SK-N-SH (cell line): Measurements from ENCODE around the gene TMX2.

Experiments used
- FOXJ3 ChIP-seq: sonication (generic); formaldehyde crosslinking; IDR thresholded peaks from 2 replicates; pipeline ENCODE4 v1.5.1; 2020; ENCODE audit warnings: mild to moderate bottlenecking, missing genetic modification reagents
- GABPA ChIP-seq: IDR thresholded peaks from 2 replicates; pipeline ENCODE4 v1.4.0; 2012; ENCODE audit warnings: low read depth, mild to moderate bottlenecking
- JUND ChIP-seq: IDR thresholded peaks from 2 replicates; pipeline ENCODE4 v1.4.0; 2012
- POLR2AphosphoS5 ChIP-seq: IDR thresholded peaks from 2 replicates; pipeline ENCODE4 v1.6.1; 2012; ENCODE audit warnings: low read depth, low read length
- TF ChIP-seq, protein P1 (sequence below): fragments of 200-600 bp; sonication (generic); IDR thresholded peaks from 2 replicates; pipeline ENCODE4 v1.6.1; 2017; ENCODE audit warnings: antibody characterized with exemption, mild to moderate bottlenecking, moderate library complexity
- TF ChIP-seq, protein P2 (sequence below): IDR thresholded peaks from 2 replicates; pipeline ENCODE4 v1.6.1; 2012; ENCODE audit warnings: mild to moderate bottlenecking, low read depth, low read length, moderate library complexity

DNA sequence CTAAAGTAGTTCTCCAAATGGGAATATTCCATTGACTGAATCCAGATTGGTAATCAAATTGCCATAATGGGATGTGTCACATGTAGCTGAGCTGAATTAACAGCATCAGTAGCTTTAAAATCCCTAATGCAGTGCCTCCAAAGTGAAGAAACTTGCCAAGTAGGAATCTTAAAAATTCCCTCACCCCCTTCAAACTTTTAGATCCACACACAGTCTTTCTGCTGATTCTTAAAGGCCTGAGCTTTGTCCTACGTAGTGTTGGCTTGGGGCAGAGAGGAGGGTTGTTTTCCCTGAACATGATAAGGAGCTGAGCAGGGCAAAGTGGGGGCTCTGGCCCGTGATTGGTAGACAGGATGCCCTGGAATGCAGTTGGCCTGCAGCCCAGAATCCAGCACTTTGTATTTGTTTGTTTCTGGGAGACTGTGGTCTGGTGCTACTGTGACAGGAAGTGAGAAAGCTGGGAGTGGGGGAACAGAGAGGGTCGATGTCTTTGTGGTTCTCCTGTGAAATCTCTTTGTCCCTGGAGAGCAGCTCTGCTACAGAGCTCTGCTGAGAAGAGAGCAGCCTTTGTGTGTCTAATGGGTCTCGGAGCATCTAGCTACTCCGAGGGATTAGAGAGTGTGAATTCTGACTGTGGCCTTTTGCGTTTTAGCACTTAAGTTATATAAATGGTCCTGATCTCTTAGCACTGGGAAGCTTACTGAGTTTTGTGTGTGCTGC, 66.1 kb downstream of the TMX2 start:
- TF ChIP-seq, protein P1, sequence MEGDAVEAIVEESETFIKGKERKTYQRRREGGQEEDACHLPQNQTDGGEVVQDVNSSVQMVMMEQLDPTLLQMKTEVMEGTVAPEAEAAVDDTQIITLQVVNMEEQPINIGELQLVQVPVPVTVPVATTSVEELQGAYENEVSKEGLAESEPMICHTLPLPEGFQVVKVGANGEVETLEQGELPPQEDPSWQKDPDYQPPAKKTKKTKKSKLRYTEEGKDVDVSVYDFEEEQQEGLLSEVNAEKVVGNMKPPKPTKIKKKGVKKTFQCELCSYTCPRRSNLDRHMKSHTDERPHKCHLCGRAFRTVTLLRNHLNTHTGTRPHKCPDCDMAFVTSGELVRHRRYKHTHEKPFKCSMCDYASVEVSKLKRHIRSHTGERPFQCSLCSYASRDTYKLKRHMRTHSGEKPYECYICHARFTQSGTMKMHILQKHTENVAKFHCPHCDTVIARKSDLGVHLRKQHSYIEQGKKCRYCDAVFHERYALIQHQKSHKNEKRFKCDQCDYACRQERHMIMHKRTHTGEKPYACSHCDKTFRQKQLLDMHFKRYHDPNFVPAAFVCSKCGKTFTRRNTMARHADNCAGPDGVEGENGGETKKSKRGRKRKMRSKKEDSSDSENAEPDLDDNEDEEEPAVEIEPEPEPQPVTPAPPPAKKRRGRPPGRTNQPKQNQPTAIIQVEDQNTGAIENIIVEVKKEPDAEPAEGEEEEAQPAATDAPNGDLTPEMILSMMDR, result no peak
- TF ChIP-seq, protein P2, sequence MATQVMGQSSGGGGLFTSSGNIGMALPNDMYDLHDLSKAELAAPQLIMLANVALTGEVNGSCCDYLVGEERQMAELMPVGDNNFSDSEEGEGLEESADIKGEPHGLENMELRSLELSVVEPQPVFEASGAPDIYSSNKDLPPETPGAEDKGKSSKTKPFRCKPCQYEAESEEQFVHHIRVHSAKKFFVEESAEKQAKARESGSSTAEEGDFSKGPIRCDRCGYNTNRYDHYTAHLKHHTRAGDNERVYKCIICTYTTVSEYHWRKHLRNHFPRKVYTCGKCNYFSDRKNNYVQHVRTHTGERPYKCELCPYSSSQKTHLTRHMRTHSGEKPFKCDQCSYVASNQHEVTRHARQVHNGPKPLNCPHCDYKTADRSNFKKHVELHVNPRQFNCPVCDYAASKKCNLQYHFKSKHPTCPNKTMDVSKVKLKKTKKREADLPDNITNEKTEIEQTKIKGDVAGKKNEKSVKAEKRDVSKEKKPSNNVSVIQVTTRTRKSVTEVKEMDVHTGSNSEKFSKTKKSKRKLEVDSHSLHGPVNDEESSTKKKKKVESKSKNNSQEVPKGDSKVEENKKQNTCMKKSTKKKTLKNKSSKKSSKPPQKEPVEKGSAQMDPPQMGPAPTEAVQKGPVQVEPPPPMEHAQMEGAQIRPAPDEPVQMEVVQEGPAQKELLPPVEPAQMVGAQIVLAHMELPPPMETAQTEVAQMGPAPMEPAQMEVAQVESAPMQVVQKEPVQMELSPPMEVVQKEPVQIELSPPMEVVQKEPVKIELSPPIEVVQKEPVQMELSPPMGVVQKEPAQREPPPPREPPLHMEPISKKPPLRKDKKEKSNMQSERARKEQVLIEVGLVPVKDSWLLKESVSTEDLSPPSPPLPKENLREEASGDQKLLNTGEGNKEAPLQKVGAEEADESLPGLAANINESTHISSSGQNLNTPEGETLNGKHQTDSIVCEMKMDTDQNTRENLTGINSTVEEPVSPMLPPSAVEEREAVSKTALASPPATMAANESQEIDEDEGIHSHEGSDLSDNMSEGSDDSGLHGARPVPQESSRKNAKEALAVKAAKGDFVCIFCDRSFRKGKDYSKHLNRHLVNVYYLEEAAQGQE, result 0 out of 2 replicates have a peak, but pooled peaks have one; percentile 47
- TF ChIP-seq POLR2AphosphoS5 (peak; percentile 47), FOXJ3 (CRISPR knock-in tag) (no peak), GABPA (no peak), JUND (no peak)
